Activated T-cell treated with anti-CD3 and anti-CD28 coated beads for 1 hour (primary cell): ENCODE measurements around the gene LMO3.

Source experiments
- DNase-seq: peaks from one replicate; pipeline ENCODE4 v3.0.0-alpha.2; 2020; ENCODE audit warnings: low read depth

Gene LMO3

GRCh38 chr12:16600525-16600924 lies 5.4 kb downstream of the LMO3 start:
- DNase-seq: no peak

- no peak for DNase-seq
Observed at GRCh38 chr12:16599081-16599480, 6.9 kb downstream of the LMO3 start.

DNA sequence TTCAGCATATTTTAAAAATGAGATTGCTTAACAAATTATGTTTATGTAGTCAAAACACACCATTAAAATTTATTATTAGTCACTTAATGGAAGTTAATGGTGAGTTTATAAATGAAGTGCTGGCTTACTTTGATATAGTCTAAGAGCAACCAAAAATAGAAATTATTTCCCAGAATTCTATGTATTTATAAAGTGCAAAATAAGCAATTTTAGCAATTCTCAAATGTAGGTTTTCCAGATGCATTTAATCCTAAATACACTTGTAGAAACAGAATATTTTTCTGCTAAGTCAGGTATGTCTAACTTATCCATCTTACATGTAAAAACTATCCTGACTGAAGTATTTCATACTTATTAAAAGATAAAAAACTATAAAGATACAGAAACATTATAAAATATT lies 11.2 kb downstream of the LMO3 start:
- DNase-seq: no peak

GRCh38 chr12:16593546-16593945 lies 12.4 kb downstream of the LMO3 start:
- DNase-seq: no peak

GRCh38 chr12:16590645-16591044 lies 15.3 kb downstream of the LMO3 start:
- no peak for DNase-seq

- no peak for DNase-seq
Observed at GRCh38 chr12:16588812-16589211, 17.1 kb downstream of the LMO3 start.

GRCh38 chr12:16587514-16587913 lies 18.4 kb downstream of the LMO3 start:
- DNase-seq: no peak

GRCh38 chr12:16587110-16587453 lies 18.9 kb downstream of the LMO3 start:
- DNase-seq: no peak

DNA sequence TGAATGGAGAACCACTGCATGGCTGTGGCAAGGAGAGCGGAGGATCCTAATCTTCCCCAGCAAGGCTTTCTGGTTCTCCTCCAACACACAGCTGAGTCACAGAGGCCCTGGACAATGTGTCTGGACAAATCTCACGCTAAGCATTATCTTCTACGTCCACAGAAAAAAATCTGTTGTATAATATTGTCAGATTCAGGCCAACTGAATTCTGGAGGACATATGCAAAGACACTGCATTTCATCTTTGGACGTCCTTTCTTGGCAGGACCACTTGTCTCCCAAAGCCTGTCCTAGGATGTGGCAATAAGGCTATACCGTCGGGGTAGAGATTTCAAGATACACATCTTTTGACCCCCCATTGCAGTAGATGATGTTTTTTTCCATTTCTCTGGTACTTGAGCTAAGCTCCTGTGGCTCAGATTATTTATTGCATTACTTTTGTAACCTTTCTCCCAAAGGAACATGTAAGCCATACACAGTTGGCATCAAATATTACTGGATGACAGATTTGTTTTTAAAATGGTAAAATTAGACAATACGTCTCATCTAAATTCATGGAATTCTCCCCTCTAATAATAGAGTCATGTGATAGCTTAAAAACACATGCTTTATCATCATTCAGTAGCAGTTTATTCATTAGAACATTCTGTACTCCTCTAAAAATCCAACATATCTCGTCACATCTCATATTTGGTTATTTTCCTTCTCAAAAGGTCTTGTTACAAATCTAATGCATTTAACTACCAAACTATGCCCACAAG lies 19.4 kb downstream of the LMO3 start:
- no peak for DNase-seq

DNA sequence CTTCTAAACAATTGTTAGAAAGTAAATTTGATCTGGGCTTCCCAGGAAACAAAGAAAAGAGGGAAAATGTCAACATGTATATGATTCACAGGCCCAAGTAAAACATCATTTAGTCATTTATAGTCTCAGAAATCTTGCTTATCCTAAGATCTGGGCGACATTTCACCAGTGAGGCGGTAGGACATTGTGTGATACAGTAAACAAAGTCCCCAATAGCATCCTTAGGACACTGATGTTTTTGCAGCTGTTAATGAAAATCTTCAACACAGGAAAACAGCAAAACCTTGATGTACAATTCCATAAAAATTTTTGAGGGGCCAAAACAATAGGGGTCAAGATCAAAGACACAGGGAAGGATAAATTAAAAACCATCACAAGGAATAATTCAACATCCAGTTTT lies 20.2 kb downstream of the LMO3 start:
- DNase-seq: no peak

- DNase-seq: no peak
Observed at GRCh38 chr12:16583969-16584745, 21.8 kb downstream of the LMO3 start.

DNA sequence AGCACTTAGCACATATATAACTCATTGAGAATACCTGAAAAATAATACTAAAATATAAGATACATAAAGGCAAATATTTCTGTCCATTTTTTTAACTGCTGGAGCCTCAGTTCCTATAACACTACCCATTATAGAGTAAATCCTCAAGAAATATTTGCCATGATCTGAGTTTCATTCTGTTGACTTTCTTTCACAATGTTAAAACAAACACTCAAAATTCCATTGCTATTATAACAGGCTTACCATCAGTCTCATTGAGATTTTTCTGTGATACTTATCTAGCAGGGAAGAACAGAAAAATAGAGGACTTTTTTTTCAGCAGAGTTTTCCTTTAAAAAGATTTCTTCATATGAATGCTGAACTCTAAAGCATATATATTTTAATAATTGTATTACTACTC lies 24.5 kb downstream of the LMO3 start:
- DNase-seq: no peak

DNA sequence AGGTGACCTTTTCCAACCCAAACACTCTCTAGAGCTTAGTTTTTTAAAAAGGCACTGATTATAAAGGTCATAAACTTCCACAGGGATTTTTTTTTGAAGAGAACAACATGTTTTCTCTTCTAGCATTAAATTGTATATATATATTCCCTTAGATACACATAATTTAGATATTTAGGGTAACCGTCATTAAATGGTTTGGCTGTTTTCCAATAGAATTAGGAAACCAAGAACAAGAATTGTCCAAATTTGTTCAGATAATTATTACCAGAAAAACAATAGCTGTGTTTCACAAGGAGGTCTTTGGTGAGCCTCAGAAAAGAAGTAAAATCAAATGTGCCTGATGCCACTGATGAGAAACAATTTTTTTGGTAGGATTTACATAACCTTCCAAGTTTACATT lies 26.9 kb downstream of the LMO3 start:
- no peak for DNase-seq

DNA sequence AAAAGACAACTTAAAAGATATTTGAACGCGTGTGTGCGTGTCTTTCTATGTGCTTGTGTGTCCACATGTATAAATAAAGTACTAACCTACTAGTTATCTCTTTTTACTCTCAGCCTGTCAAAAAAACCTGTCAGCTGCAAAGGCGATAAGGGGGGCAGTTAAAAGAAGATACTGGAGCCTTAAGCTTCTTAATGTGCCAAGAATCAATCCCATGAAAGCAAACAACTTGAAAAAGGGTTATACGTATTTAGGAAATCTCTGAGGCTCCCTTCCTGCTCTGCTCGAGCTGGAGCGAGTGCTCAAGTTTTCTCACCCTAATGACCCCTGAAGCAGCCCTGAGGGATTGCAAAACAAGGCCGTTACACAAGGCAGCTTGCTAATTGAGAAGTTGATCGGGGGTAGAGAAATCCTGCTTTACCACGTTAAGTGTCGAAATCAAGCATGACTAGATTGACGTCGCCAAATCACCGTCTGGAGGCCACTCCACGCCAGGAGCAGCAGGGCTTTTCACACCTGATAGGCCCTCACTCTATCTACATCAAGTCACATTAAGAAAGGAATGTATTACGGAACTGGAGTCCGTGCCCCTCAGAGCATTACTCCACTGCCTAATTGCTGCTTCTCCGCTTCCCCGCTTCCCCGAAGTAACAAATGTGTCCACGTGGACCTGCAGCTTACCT lies 32.4 kb downstream of the LMO3 start:
- no peak for DNase-seq

- no peak for DNase-seq
Observed at GRCh38 chr12:16568873-16569272, 37.1 kb downstream of the LMO3 start.

GRCh38 chr12:16564675-16565074 lies 41.3 kb downstream of the LMO3 start:
- no peak for DNase-seq

- no peak for DNase-seq
Observed at GRCh38 chr12:16563504-16563903, 42.5 kb downstream of the LMO3 start.

DNA sequence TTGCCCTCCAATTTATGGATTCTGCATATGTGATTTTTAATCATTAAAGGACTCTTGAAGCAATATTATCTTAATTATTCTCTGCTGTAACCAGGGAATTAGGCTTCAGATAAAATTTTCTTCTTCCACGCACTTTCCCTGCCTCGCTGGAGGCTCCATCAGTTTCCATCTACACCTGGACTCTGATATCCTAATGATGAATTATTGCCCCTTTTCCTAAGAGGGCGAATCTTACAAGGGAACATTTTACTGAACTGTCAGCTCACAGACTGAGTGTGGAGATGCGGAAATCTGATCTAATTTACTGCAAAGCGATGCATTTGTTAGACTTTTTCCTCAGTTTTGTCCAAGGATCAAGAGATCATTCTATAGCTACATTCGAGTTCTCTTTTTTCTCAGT lies 43.0 kb downstream of the LMO3 start:
- DNase-seq: no peak

GRCh38 chr12:16562435-16562834 lies 43.5 kb downstream of the LMO3 start:
- no peak for DNase-seq

DNA sequence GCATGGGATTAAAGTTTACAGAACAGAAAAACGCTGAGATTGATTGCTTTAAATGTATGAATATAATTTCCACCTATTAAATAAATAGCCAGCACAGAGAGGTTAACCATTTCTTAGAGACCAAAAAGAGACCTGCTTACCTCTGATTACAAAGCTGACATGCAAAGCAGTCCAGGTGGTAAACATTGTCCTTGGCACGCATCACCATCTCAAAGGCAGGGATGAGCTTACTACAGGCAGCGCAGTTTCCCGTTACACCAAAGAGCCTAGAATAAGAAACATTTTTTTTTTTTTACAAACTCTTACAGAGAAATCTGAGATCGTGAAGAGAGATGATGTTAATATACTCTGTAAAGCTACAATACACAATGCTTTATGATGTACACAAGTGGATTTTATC lies 45.7 kb downstream of the LMO3 start:
- DNase-seq: no peak

DNA sequence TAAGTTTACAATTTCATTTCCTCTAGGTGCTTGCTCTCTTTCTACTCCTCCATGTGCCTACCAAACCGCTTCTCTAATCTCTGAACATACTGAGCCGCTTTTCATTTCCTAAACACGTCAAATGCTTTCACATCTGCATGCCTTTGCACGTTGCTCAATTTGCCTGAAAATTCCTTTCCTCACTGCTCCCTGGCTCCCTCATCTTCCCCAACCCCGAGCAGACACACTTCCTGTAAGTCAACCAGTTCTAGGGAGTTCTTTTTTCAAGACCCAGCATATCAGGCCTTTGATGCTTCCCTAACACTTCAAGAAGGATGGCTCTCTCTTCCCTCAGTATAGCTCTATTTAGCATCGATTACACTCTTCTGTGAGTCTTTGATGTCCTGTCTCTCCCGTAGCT lies 50.3 kb downstream of the LMO3 start:
- DNase-seq: no peak

- no peak for DNase-seq
Observed at GRCh38 chr12:16553457-16553856, 52.5 kb downstream of the LMO3 start.

- no peak for DNase-seq
Observed at GRCh38 chr12:16552301-16552700, 53.7 kb downstream of the LMO3 start.
